Liver (tissue), 9 donors: Measurements from ENCODE around the gene FYB1. TPM values are rescaled to one million over a fixed set of nuclear protein-coding genes. Genes with fewer than 3 reads are reported as not detected.

ENCODE experiments used
- DNase-seq: peaks from one replicate; pipeline ENCODE4 v3.0.0-alpha.2; 2017; ENCODE audit warnings: low spot score
- H3K27ac ChIP-seq, 2 donors: one replicate each; pipeline ENCODE4 v1.7.0; 2013; ENCODE audit warnings: inconsistent platforms in 2 of 2, low read length in 2 of 2, control low read depth in 1 of 2, low read depth in 1 of 2, mild to moderate bottlenecking in 1 of 2
- H3K27me3 ChIP-seq, 4 donors: one replicate each; pipeline versions ENCODE4 v1.6.1 to v1.7.0; 2013; ENCODE audit warnings: low read length in 3 of 4, inconsistent platforms in 1 of 4, mild to moderate bottlenecking in 1 of 4, moderate library complexity in 1 of 4; ENCODE audit not compliant: control insufficient read depth in 4 of 4, insufficient read depth in 4 of 4
- H3K36me3 ChIP-seq, 4 donors: one replicate each; pipeline versions ENCODE4 v1.6.1 to v1.7.0; 2013; ENCODE audit warnings: low read length in 3 of 4, mild to moderate bottlenecking in 3 of 4, low read depth in 1 of 4, moderate library complexity in 1 of 4; ENCODE audit not compliant: control insufficient read depth in 4 of 4, insufficient read depth in 3 of 4
- H3K4me1 ChIP-seq, 4 donors: one replicate each; pipeline versions ENCODE4 v1.6.1 to v1.7.0; 2013; ENCODE audit warnings: low read length in 3 of 4, mild to moderate bottlenecking in 3 of 4, moderate library complexity in 1 of 4; ENCODE audit not compliant: control insufficient read depth in 4 of 4, insufficient read depth in 4 of 4
- H3K4me3 ChIP-seq, 3 donors: one replicate each; pipeline versions ENCODE4 v1.6.1 to v1.7.0; 2013; ENCODE audit warnings: low read length in 3 of 3, control low read depth in 1 of 3, low read depth in 1 of 3, mild to moderate bottlenecking in 1 of 3
- H3K9ac ChIP-seq, 2 donors: one replicate each; pipeline ENCODE4 v1.7.0; 2013; ENCODE audit warnings: low read length in 2 of 2, mild to moderate bottlenecking in 2 of 2, moderate library complexity in 2 of 2, control low read depth in 1 of 2, low read depth in 1 of 2
- H3K9me3 ChIP-seq, 4 donors: one replicate each; pipeline versions ENCODE4 v1.6.1 to v1.7.0; 2013; ENCODE audit warnings: low read length in 3 of 4; ENCODE audit not compliant: control insufficient read depth in 4 of 4
- EGR1 ChIP-seq, 2 donors: IDR thresholded peaks; 2 replicates each; pipeline ENCODE4 v1.6.1; 2016 to 2018; ENCODE audit warnings: antibody characterized with exemption in 2 of 2, low read depth in 2 of 2
- FOXA1 ChIP-seq: IDR thresholded peaks from 2 replicates; pipeline ENCODE4 v1.6.1; 2016; ENCODE audit warnings: antibody characterized with exemption
- GABPA ChIP-seq, 2 donors: IDR thresholded peaks in 1 of 2; conservative IDR thresholded peaks in 1 of 2; 2 replicates each; pipeline ENCODE4 v1.6.1; 2016; ENCODE audit warnings: antibody characterized with exemption in 2 of 2, mild to moderate bottlenecking in 1 of 2, moderate library complexity in 1 of 2
- HNF4A ChIP-seq, 2 donors: conservative IDR thresholded peaks; 2 replicates each; pipeline ENCODE4 v1.6.1; 2016; ENCODE audit warnings: antibody characterized with exemption in 2 of 2, mild to moderate bottlenecking in 2 of 2
- HNF4G ChIP-seq: IDR thresholded peaks from 2 replicates; pipeline ENCODE4 v1.6.1; 2016; ENCODE audit warnings: antibody characterized with exemption
- RAD21 ChIP-seq, 2 donors: IDR thresholded peaks; 2 replicates each; pipeline ENCODE4 v1.6.1; 2016; ENCODE audit warnings: antibody characterized with exemption in 2 of 2, mild to moderate bottlenecking in 2 of 2
- RXRA ChIP-seq, 2 donors: IDR thresholded peaks; 2 replicates each; pipeline ENCODE4 v1.6.1; 2017 to 2018; ENCODE audit warnings: antibody characterized with exemption in 2 of 2, mild to moderate bottlenecking in 1 of 2
- SP1 ChIP-seq: IDR thresholded peaks from 2 replicates; pipeline ENCODE4 v1.6.1; 2018; ENCODE audit warnings: antibody characterized with exemption, mild to moderate bottlenecking
- TAF1 ChIP-seq: conservative IDR thresholded peaks from 2 replicates; pipeline ENCODE4 v1.6.1; 2016; ENCODE audit warnings: antibody characterized with exemption, mild to moderate bottlenecking
- YY1 ChIP-seq: IDR thresholded peaks from 2 replicates; pipeline ENCODE4 v1.6.1; 2016; ENCODE audit warnings: antibody characterized with exemption, mild to moderate bottlenecking
- WGBS: extraction: QIAGEN DNeasy Blood & Tissue Kit; methylation state at CpG from one replicate; pipeline ENCODE4 v1.1.7; 2013; 5-methylcytosine and 5-hydroxymethylcytosine counted together
- polyA plus RNA-seq, 2 donors: library from polyadenylated mRNA; stranded (reverse) in 1 of 2; unstranded in 1 of 2; fragments of 200-250 nt in 1 of 2; fragments of >200 nt in 1 of 2; fragmentation: Nextera tagmentation in 1 of 2; extraction: Ambion mirVana in 1 of 2; gene quantifications; one replicate each; pipeline versions ENCODE4 v1.2.1 to v1.2.3, GENCODE V29; 2013 to 2015
- total RNA-seq, 2 donors: library from RNA; depleted of rRNA; stranded (reverse); fragments of >200 nt; gene quantifications; one replicate each; pipeline ENCODE4 v1.2.3, GENCODE V29; 2014
- TF ChIP-seq, protein P1 (sequence below): IDR thresholded peaks from 2 replicates; pipeline ENCODE4 v1.6.1; 2016; ENCODE audit warnings: antibody characterized with exemption
- TF ChIP-seq, protein P2 (sequence below): fragments of 150-350 bp; IDR thresholded peaks from 2 replicates; pipeline ENCODE4 v1.5.1; 2017; ENCODE audit warnings: improper control_type of control experiment, low read depth, low read length; ENCODE audit not compliant: missing input control
- TF ChIP-seq, protein P3 (sequence below): IDR thresholded peaks from 2 replicates; pipeline ENCODE4 v1.6.1; 2016; ENCODE audit warnings: antibody characterized with exemption
- TF ChIP-seq, protein P4 (sequence below): IDR thresholded peaks from 2 replicates; pipeline ENCODE4 v1.6.1; 2016; ENCODE audit warnings: antibody characterized with exemption
- TF ChIP-seq, protein P5 (sequence below): IDR thresholded peaks from 2 replicates; pipeline ENCODE4 v1.6.1; 2016; ENCODE audit warnings: antibody characterized with exemption, mild to moderate bottlenecking
- donor health status: healthy.
- donor health status: healthy.
- donor health status: healthy.
- donor health status: healthy.
- donor health status: healthy.

Gene FYB1
- total and polyA plus RNA-seq, 4 donors: 2.3 to 14.6 (median 6.9) TPM

DNA sequence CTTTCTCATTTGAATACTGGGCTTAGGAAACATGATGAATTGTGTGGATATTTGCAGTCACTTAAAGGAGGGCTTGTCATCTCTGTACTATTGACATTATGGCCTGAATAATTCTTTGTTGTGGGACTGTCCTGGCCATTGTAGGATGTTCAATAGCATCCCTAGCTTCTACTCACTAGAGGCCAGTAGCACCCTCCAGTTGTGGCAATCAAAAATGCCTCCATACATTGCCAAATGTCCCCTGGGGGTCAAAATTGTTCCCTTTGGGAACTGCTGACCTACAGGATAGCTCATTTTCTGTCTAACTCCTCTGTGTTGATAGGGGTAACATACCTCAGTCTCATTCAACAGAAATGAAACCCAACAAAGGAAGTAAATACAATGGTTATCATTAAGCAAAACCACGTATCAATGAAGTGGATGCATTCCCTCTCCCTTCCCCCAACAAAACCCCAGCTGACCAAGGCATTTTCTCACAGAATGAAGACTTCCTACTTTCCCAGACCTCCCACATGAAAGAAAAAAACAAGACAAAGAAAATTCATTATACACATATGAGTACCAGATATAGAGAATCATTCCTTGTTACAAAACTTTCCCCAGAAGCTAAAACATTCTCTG lies 18.1 kb downstream of the FYB1 start:
- H3K27me3 ChIP-seq: no peaks in the 10 kb centered on the region
- H3K9ac ChIP-seq: peak overlapping the region in 1 of 2 donors; percentile 32
- peak overlapping the region in 1 of 2 donors; percentile 36 for H3K27ac ChIP-seq
- 73% methylated on average over 1 of the region's 1 CpG for WGBS
- no peaks in the 10 kb centered on the region for H3K9me3 ChIP-seq
- no peaks in the 10 kb centered on the region for H3K36me3 ChIP-seq
- no peaks in the 10 kb centered on the region for H3K4me1 ChIP-seq
- peak in 1 of 2 donors; percentile 33 for TF ChIP-seq RAD21 (IDR thresholded peaks at IDR 0.05)
- TF ChIP-seq YY1: no peak
- no peak for DNase-seq
- H3K4me3 ChIP-seq: no peak overlapping the region

DNA sequence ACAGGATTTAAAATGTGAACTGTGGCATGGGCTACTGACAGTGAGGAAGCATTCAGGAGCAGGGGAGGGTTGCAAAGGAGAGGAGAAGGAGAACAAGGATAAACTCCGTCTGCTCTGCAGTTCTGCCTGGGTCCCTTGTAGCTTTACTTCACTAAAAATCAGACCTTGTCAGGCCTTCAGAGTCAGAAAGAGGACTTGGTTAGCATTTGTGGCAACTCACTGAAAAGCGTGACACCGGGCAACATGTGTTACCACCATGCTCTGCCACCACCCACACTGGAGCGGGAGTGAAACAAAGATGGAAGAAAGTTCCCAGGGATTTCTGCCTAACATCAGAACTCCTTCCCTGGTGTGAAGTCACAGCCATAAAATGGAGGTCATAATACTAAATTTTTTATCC lies 19.3 kb downstream of the FYB1 start:
- no peak overlapping the region for H3K4me3 ChIP-seq
- H3K27ac ChIP-seq: no peak overlapping the region
- WGBS: 87% methylated on average over 4 of the region's 4 CpGs

More for the DNA sequence above, 19.3 kb downstream of the FYB1 start:
- TF ChIP-seq RAD21 (IDR thresholded peaks at IDR 0.05): no peak
- TF ChIP-seq TAF1: no peak
- TF ChIP-seq, protein P1, sequence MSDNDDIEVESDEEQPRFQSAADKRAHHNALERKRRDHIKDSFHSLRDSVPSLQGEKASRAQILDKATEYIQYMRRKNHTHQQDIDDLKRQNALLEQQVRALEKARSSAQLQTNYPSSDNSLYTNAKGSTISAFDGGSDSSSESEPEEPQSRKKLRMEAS: no peak
- TF ChIP-seq, protein P2, sequence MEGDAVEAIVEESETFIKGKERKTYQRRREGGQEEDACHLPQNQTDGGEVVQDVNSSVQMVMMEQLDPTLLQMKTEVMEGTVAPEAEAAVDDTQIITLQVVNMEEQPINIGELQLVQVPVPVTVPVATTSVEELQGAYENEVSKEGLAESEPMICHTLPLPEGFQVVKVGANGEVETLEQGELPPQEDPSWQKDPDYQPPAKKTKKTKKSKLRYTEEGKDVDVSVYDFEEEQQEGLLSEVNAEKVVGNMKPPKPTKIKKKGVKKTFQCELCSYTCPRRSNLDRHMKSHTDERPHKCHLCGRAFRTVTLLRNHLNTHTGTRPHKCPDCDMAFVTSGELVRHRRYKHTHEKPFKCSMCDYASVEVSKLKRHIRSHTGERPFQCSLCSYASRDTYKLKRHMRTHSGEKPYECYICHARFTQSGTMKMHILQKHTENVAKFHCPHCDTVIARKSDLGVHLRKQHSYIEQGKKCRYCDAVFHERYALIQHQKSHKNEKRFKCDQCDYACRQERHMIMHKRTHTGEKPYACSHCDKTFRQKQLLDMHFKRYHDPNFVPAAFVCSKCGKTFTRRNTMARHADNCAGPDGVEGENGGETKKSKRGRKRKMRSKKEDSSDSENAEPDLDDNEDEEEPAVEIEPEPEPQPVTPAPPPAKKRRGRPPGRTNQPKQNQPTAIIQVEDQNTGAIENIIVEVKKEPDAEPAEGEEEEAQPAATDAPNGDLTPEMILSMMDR: no peak
- TF ChIP-seq HNF4G: no peak
- TF ChIP-seq SP1: no peak
- TF ChIP-seq FOXA1: no peak
- no peak for TF ChIP-seq HNF4A (conservative IDR thresholded peaks at IDR 0.05)
- TF ChIP-seq, protein P3, sequence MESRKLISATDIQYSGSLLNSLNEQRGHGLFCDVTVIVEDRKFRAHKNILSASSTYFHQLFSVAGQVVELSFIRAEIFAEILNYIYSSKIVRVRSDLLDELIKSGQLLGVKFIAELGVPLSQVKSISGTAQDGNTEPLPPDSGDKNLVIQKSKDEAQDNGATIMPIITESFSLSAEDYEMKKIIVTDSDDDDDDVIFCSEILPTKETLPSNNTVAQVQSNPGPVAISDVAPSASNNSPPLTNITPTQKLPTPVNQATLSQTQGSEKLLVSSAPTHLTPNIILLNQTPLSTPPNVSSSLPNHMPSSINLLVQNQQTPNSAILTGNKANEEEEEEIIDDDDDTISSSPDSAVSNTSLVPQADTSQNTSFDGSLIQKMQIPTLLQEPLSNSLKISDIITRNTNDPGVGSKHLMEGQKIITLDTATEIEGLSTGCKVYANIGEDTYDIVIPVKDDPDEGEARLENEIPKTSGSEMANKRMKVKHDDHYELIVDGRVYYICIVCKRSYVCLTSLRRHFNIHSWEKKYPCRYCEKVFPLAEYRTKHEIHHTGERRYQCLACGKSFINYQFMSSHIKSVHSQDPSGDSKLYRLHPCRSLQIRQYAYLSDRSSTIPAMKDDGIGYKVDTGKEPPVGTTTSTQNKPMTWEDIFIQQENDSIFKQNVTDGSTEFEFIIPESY: no peak
- no peak for TF ChIP-seq YY1
- no peak for TF ChIP-seq RXRA (IDR thresholded peaks at IDR 0.05)
- no peak for TF ChIP-seq EGR1 (IDR thresholded peaks at IDR 0.05; ENCODE audit: low read depth in 2 of 2)
- TF ChIP-seq, protein P4, sequence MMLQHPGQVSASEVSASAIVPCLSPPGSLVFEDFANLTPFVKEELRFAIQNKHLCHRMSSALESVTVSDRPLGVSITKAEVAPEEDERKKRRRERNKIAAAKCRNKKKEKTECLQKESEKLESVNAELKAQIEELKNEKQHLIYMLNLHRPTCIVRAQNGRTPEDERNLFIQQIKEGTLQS: no peak
- no peak for TF ChIP-seq GABPA (IDR thresholded peaks at IDR 0.05 in 1 of 2, conservative IDR thresholded peaks at IDR 0.05 in 1 of 2)
- TF ChIP-seq, protein P5, sequence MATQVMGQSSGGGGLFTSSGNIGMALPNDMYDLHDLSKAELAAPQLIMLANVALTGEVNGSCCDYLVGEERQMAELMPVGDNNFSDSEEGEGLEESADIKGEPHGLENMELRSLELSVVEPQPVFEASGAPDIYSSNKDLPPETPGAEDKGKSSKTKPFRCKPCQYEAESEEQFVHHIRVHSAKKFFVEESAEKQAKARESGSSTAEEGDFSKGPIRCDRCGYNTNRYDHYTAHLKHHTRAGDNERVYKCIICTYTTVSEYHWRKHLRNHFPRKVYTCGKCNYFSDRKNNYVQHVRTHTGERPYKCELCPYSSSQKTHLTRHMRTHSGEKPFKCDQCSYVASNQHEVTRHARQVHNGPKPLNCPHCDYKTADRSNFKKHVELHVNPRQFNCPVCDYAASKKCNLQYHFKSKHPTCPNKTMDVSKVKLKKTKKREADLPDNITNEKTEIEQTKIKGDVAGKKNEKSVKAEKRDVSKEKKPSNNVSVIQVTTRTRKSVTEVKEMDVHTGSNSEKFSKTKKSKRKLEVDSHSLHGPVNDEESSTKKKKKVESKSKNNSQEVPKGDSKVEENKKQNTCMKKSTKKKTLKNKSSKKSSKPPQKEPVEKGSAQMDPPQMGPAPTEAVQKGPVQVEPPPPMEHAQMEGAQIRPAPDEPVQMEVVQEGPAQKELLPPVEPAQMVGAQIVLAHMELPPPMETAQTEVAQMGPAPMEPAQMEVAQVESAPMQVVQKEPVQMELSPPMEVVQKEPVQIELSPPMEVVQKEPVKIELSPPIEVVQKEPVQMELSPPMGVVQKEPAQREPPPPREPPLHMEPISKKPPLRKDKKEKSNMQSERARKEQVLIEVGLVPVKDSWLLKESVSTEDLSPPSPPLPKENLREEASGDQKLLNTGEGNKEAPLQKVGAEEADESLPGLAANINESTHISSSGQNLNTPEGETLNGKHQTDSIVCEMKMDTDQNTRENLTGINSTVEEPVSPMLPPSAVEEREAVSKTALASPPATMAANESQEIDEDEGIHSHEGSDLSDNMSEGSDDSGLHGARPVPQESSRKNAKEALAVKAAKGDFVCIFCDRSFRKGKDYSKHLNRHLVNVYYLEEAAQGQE: no peak
- no peaks in the 10 kb centered on the region for H3K4me1 ChIP-seq
- no peaks in the 10 kb centered on the region for H3K27me3 ChIP-seq
- H3K36me3 ChIP-seq: no peaks in the 10 kb centered on the region
- DNase-seq: no peak
- H3K9ac ChIP-seq: no peak overlapping the region
- H3K9me3 ChIP-seq: no peaks in the 10 kb centered on the region
